H1 (cell line): ENCODE data around the gene MACF1. TPM values are rescaled to one million over a fixed set of nuclear protein-coding genes. Genes with fewer than 3 reads are reported as not detected.

ENCODE experiments used
- CTCF ChIA-PET: fragments of 300-600 bp; sonication (Branson Sonifier 250); formaldehyde crosslinking; loops from one replicate; lab custom pipeline; 2021; ENCODE audit not compliant: partially characterized antibody; lab: Charles Lee
- POLR2A ChIA-PET: fragments of 300-600 bp; sonication (Branson Sonifier 250); formaldehyde crosslinking; loops from one replicate; lab custom pipeline; 2021; ENCODE audit warnings: inconsistent platforms; ENCODE audit not compliant: partially characterized antibody; lab: Charles Lee
- DNase-seq, 2 experiments: peaks; one replicate each; pipeline versions ENCODE4 v3.0.0 to v3.0.0-alpha.2; 2010 to 2022; ENCODE audit warnings: low spot score in 2 of 2, low read depth in 1 of 2, mixed read lengths in 1 of 2
- FAIRE-seq: peaks from 2 replicates; lab custom pipeline; 2011; peaks lifted over from hg19 to GRCh38; lab: Jason Lieb, UNC
- H2AFZ ChIP-seq: 2 replicates; pipeline ENCODE4 v1.8.1; 2012; ENCODE audit warnings: low read length, inconsistent platforms
- H2AK5ac ChIP-seq: 2 replicates; pipeline ENCODE4 v1.6.1; 2013; ENCODE audit warnings: low read depth, low read length
- H2BK120ac ChIP-seq: replicated peaks from 2 replicates; pipeline ENCODE3; 2013; ENCODE audit warnings: low read depth, low read length, inconsistent platforms
- H2BK12ac ChIP-seq: 2 replicates; pipeline ENCODE4 v1.6.1; 2013; ENCODE audit warnings: low read depth, low read length
- H2BK15ac ChIP-seq: 2 replicates; pipeline ENCODE4 v1.6.1; 2013; ENCODE audit warnings: low read length
- H2BK20ac ChIP-seq: 2 replicates; pipeline ENCODE4 v1.6.1; 2013; ENCODE audit warnings: low read length
- H2BK5ac ChIP-seq: 2 replicates; pipeline ENCODE4 v1.6.1; 2013; ENCODE audit warnings: low read depth, low read length
- H3K14ac ChIP-seq: 2 replicates; pipeline ENCODE4 v1.6.1; 2013; ENCODE audit warnings: inconsistent platforms; ENCODE audit not compliant: insufficient read length
- H3K18ac ChIP-seq: 2 replicates; pipeline ENCODE4 v1.6.1; 2013; ENCODE audit warnings: low read length; ENCODE audit errors: extremely low read depth
- H3K23ac ChIP-seq: 2 replicates; pipeline ENCODE4 v1.6.1; 2013; ENCODE audit warnings: inconsistent platforms; ENCODE audit not compliant: insufficient read length
- H3K23me2 ChIP-seq: 2 replicates; pipeline ENCODE4 v1.6.1; 2013; ENCODE audit warnings: low read depth, low read length
- H3K27ac ChIP-seq: 2 replicates; pipeline ENCODE4 v1.6.1; 2011; ENCODE audit warnings: low read depth, low read length, inconsistent platforms
- H3K27me3 ChIP-seq, 4 experiments: replicated peaks in 1 of 4; 1 replicate in 1 of 4; 2 replicates in 3 of 4; pipeline versions ENCODE4 v1.6.1 to v1.8.1; 2011 to 2013; ENCODE audit warnings: low read length in 3 of 4, mild to moderate bottlenecking in 3 of 4, inconsistent platforms in 2 of 4, mixed read lengths in 2 of 4, moderate library complexity in 1 of 4; ENCODE audit not compliant: control insufficient read depth in 3 of 4, insufficient read depth in 3 of 4; ENCODE audit errors: extremely low read depth in 1 of 4
- H3K36me3 ChIP-seq, 4 experiments: 2 replicates each; pipeline versions ENCODE4 v1.6.1 to v1.8.1; 2011 to 2013; ENCODE audit warnings: mild to moderate bottlenecking in 4 of 4, low read length in 3 of 4, moderate library complexity in 2 of 4, control low read depth in 1 of 4, inconsistent platforms in 1 of 4; ENCODE audit not compliant: insufficient read depth in 4 of 4, control insufficient read depth in 2 of 4
- H3K4ac ChIP-seq: replicated peaks from 2 replicates; pipeline ENCODE3; 2013; ENCODE audit warnings: low read length, low read depth, mixed read lengths, inconsistent platforms; ENCODE audit not compliant: insufficient read length
- H3K4me1 ChIP-seq, 4 experiments: replicated peaks in 1 of 4; 1 replicate in 1 of 4; 2 replicates in 3 of 4; pipeline versions ENCODE4 v1.6.1 to v1.8.1; 2011 to 2013; ENCODE audit warnings: low read length in 3 of 4, inconsistent platforms in 2 of 4, mixed read lengths in 1 of 4; ENCODE audit not compliant: insufficient read depth in 4 of 4, control insufficient read depth in 3 of 4
- H3K4me2 ChIP-seq, 2 experiments: 2 replicates each; pipeline versions ENCODE4 v1.6.1 to v1.8.1; 2011 to 2013; ENCODE audit warnings: low read depth in 2 of 2, low read length in 2 of 2, control low read depth in 1 of 2, inconsistent platforms in 1 of 2, mild to moderate bottlenecking in 1 of 2; ENCODE audit not compliant: insufficient read depth in 1 of 2
- H3K4me3 ChIP-seq, 4 experiments: fragments of 200-600, 300-600 bp in 1 of 4; sonication (generic), shearing (Covaris generic), sonication (Bioruptor Twin) in 1 of 4; 2 replicates each; pipeline versions ENCODE4 v1.5.1 to v1.8.1; 2011 to 2016; ENCODE audit warnings: low read length in 4 of 4, low read depth in 3 of 4, control low read depth in 2 of 4, inconsistent platforms in 2 of 4, mild to moderate bottlenecking in 2 of 4, mixed read lengths in 1 of 4, moderate library complexity in 1 of 4; ENCODE audit not compliant: insufficient read depth in 2 of 4; ENCODE audit errors: extremely low read depth in 1 of 4
- H3K56ac ChIP-seq: replicated peaks from 2 replicates; pipeline ENCODE3; 2013; ENCODE audit warnings: low read depth, mild to moderate bottlenecking, mixed read lengths, low read length, inconsistent platforms; ENCODE audit not compliant: insufficient read length
- H3K79me1 ChIP-seq: 2 replicates; pipeline ENCODE4 v1.6.1; 2013; ENCODE audit warnings: low read depth, low read length, control low read depth
- H3K79me2 ChIP-seq, 2 experiments: 2 replicates each; pipeline versions ENCODE4 v1.6.1 to v1.8.1; 2012 to 2013; ENCODE audit warnings: low read length in 2 of 2, mild to moderate bottlenecking in 2 of 2, inconsistent platforms in 1 of 2; ENCODE audit not compliant: insufficient read depth in 2 of 2, control insufficient read depth in 1 of 2
- H3K9ac ChIP-seq, 4 experiments: replicated peaks in 1 of 4; 1 replicate in 1 of 4; 2 replicates in 3 of 4; pipeline versions ENCODE4 v1.6.1 to v1.8.1; 2011 to 2013; ENCODE audit warnings: low read depth in 3 of 4, low read length in 3 of 4, control low read depth in 2 of 4, mild to moderate bottlenecking in 2 of 4, moderate library complexity in 2 of 4, inconsistent platforms in 1 of 4; ENCODE audit errors: extremely low read depth in 1 of 4
- H3K9me3 ChIP-seq, 2 experiments: 2 replicates each; pipeline versions ENCODE4 v1.6.1 to v1.8.1; 2012 to 2013; ENCODE audit warnings: mild to moderate bottlenecking in 2 of 2, moderate library complexity in 2 of 2, control low read depth in 1 of 2, inconsistent platforms in 1 of 2, low read depth in 1 of 2, low read length in 1 of 2, mixed read lengths in 1 of 2; ENCODE audit not compliant: insufficient read depth in 2 of 2
- H4K20me1 ChIP-seq, 2 experiments: replicated peaks in 1 of 2; 2 replicates each; pipeline versions ENCODE3 to v1.8.1; 2011 to 2013; ENCODE audit warnings: inconsistent platforms in 2 of 2, low read length in 2 of 2, mild to moderate bottlenecking in 1 of 2; ENCODE audit not compliant: insufficient read depth in 2 of 2, control insufficient read depth in 1 of 2
- H4K5ac ChIP-seq: 2 replicates; pipeline ENCODE4 v1.6.1; 2013; ENCODE audit warnings: low read length, low read depth, mixed read lengths, inconsistent platforms; ENCODE audit not compliant: insufficient read length
- H4K8ac ChIP-seq: 2 replicates; pipeline ENCODE4 v1.8.0; 2013; ENCODE audit warnings: mild to moderate bottlenecking, moderate library complexity, low read length, inconsistent platforms; ENCODE audit not compliant: insufficient read depth; ENCODE audit errors: extremely low read depth
- H4K91ac ChIP-seq: replicated peaks from 2 replicates; pipeline ENCODE3; 2013; ENCODE audit warnings: low read length, mixed read lengths, inconsistent platforms; ENCODE audit not compliant: insufficient read length
- YY1 ChIP-seq: IDR thresholded peaks from 2 replicates; pipeline ENCODE4 v1.6.1; 2011; ENCODE audit warnings: low read depth, mild to moderate bottlenecking, low read length
- WGBS, 2 experiments: shearing (Covaris generic) in 1 of 2; methylation state at CpG; one replicate each; pipeline versions ENCODE4 v1.1.6 to v1.1.7; 2013 to 2015; ENCODE audit warnings: low lambda C conversion rate in 2 of 2, mixed read lengths in 2 of 2, inconsistent platforms in 1 of 2, low coverage in 1 of 2, missing lambda C conversion rate in 1 of 2; ENCODE audit not compliant: insufficient replicate concordance in 2 of 2, insufficient coverage in 1 of 2, insufficient read length in 1 of 2; ENCODE audit errors: extremely low coverage in 1 of 2, missing lambda C conversion rate in 1 of 2; 5-methylcytosine and 5-hydroxymethylcytosine counted together
- polyA plus RNA-seq, 7 experiments: library from polyadenylated mRNA; depleted of rRNA in 3 of 7; stranded (reverse) in 5 of 7; unstranded in 2 of 7; fragments of >200 nt in 5 of 7; fragments of 200-250 nt in 2 of 7; gene quantifications; 1 replicate in 5 of 7; 2 replicates in 1 of 7; 4 replicates in 1 of 7; pipeline versions ENCODE4 v1.2.1 to v1.2.3, GENCODE V29; 2011 to 2013; ENCODE audit warnings: missing spikeins in 2 of 7, mixed read lengths in 2 of 7
- total RNA-seq: library from RNA; stranded (reverse); fragmentation: NEBNext Ultra II Directional; extraction: Animal tissue kit (Norgen Biotek cat#: 25700); gene quantifications from 2 replicates; pipeline ENCODE4 v1.2.1, GENCODE V29; 2021

Gene MACF1
- total and polyA plus RNA-seq, 2 of the 8 experiments (the other 6 are each of a cell fraction or from before 2014, with no cell fraction given) = 59.8 to 285 TPM

- no peak for TF ChIP-seq YY1
- no peak overlapping the region for H4K91ac ChIP-seq
- no peak overlapping the region for H3K9ac ChIP-seq
- H3K27me3 ChIP-seq = no peaks in the 10 kb centered on the region; a peak in 1 of 7 replicates
- H2BK5ac ChIP-seq = no peak overlapping the region
- H3K27ac ChIP-seq = no peak overlapping the region
- no peak overlapping the region for H3K14ac ChIP-seq
- no peak overlapping the region for H2AK5ac ChIP-seq
- CTCF ChIA-PET = interaction anchor here (1.1 to 2.4 kb wide), 2 partner anchors 10 to 94 kb away, joined by 3 to 11 read pairs; no protein-coding TSS in a partner anchor
- H3K23ac ChIP-seq = no peak overlapping the region
- H3K79me2 ChIP-seq = no peaks in the 10 kb centered on the region
- POLR2A ChIA-PET = interaction anchor here (0.9 to 1.0 kb wide), 2 partner anchors 37 to 48 kb away, joined by 3 read pairs; no protein-coding TSS in a partner anchor
- H3K56ac ChIP-seq = no peak overlapping the region
- FAIRE-seq (no peak), DNase-seq (no peak)
- 90% methylated on average over 4 of the region's 4 CpGs; no CpG with 5 or more reads in 1 of the 2 experiments for WGBS, 2 experiments
- no peaks in the 10 kb centered on the region for H3K23me2 ChIP-seq
- no peaks in the 10 kb centered on the region; a peak in 3 of 8 replicates for H3K36me3 ChIP-seq
- H3K4me3 ChIP-seq = no peak overlapping the region
- H3K9me3 ChIP-seq = no peaks in the 10 kb centered on the region
- H2BK120ac ChIP-seq = no peak overlapping the region
- H3K79me1 ChIP-seq = no peaks in the 10 kb centered on the region
- no peak overlapping the region for H2BK12ac ChIP-seq
- H4K5ac ChIP-seq = no peak overlapping the region
- H3K18ac ChIP-seq = no peak overlapping the region
- no peaks in the 10 kb centered on the region for H3K4me1 ChIP-seq
- no peak overlapping the region for H3K4me2 ChIP-seq
- H4K8ac ChIP-seq = no peak overlapping the region; the same call in 1 of the 2 replicates
- H2BK20ac ChIP-seq = no peak overlapping the region
- H2AFZ ChIP-seq = no peak overlapping the region
- H2BK15ac ChIP-seq = no peak overlapping the region
- no peaks in the 10 kb centered on the region for H4K20me1 ChIP-seq
- no peak overlapping the region for H3K4ac ChIP-seq
Measured at GRCh38 chr1:39528082-39528481, 323.6 kb downstream of the MACF1 start.
